Neural crest cell (in vitro differentiated cells): ENCODE data around the gene LSMEM2. TPM values are rescaled to one million over a fixed set of nuclear protein-coding genes. Genes with fewer than 3 reads are reported as not detected.
A peak's percentile ranks its signal among the peaks of the same experiment; 100 is the strongest.
"Not testable (repeated sequence)": the region's sequence is repeated elsewhere in the genome, so short reads cannot be mapped to it uniquely, and the experiment has no call there.

ENCODE experiments used
- DNase-seq: peaks from one replicate; pipeline ENCODE4 v3.0.0; 2021; ENCODE audit warnings: low read depth, mixed read lengths, low spot score
- H3K27ac Mint-ChIP-seq: one replicate; pipeline ENCODE4 v1.8.0; 2021; ENCODE audit warnings: mild to moderate bottlenecking, mixed read lengths; ENCODE audit not compliant: unreplicated experiment
- H3K27me3 Mint-ChIP-seq: 2 replicates; pipeline ENCODE4 v1.8.0; 2021; ENCODE audit warnings: low read depth, mild to moderate bottlenecking, mixed read lengths
- H3K36me3 Mint-ChIP-seq: 2 replicates; pipeline ENCODE4 v1.8.0; 2021; ENCODE audit warnings: low read depth, mild to moderate bottlenecking, mixed read lengths
- H3K4me1 Mint-ChIP-seq: 2 replicates; pipeline ENCODE4 v1.8.0; 2021; ENCODE audit warnings: mixed read lengths
- H3K4me3 Mint-ChIP-seq: one replicate; pipeline ENCODE4 v1.8.0; 2021; ENCODE audit warnings: mild to moderate bottlenecking, mixed read lengths
- H3K9me3 Mint-ChIP-seq: 2 replicates; pipeline ENCODE4 v1.8.0; 2021; ENCODE audit warnings: mixed read lengths
- CTCF ChIP-seq: fragments of 200-600 bp; sonication (generic); conservative IDR thresholded peaks from 2 replicates; pipeline ENCODE4 v1.5.0; 2021; ENCODE audit warnings: antibody characterized with exemption, mild to moderate bottlenecking
- total RNA-seq: library from RNA; stranded (reverse); gene quantifications from 2 replicates; pipeline ENCODE4 v1.2.1, GENCODE V29; 2021

LSMEM2 gene
- total RNA-seq, 1 donor from 2014 or later, result not detected

- Mint-ChIP-seq H3K9me3 (no peaks in the 10 kb centered on the region), H3K27me3 (no peaks in the 10 kb centered on the region), H3K27ac (peak overlapping the region; percentile 81), H3K36me3 (peaks cover 5% of the 10 kb centered on the region), H3K4me3 (peak overlapping the region; percentile 77), H3K4me1 (peaks cover 60% of the 10 kb centered on the region)
- DNase-seq, result no peak
- no peak for TF ChIP-seq CTCF
These were observed 19.4 kb upstream of the LSMEM2 start for GRCh38 chr3:50259432-50260026.

- peak; percentile 94 for DNase-seq
- TF ChIP-seq CTCF, result peak; percentile 99
- peaks cover 64% of the 10 kb centered on the region for H3K4me1 Mint-ChIP-seq
- H3K9me3 Mint-ChIP-seq, result no peaks in the 10 kb centered on the region
- no peaks in the 10 kb centered on the region for H3K27me3 Mint-ChIP-seq
- H3K36me3 Mint-ChIP-seq, result peaks cover 5% of the 10 kb centered on the region
- H3K4me3 Mint-ChIP-seq, result peak overlapping the region; percentile 77
- H3K27ac Mint-ChIP-seq, result peak overlapping the region; percentile 97
These were observed 18.6 kb upstream of the LSMEM2 start for GRCh38 chr3:50260027-50260941.

GRCh38 chr3:50260942-50261441 lies 17.9 kb upstream of the LSMEM2 start:
- peaks cover 3% of the 10 kb centered on the region for H3K27me3 Mint-ChIP-seq
- TF ChIP-seq CTCF, result no peak
- H3K9me3 Mint-ChIP-seq, result no peaks in the 10 kb centered on the region
- no peak for DNase-seq
- H3K4me3 Mint-ChIP-seq, result peak overlapping the region; percentile 49
- H3K36me3 Mint-ChIP-seq, result peaks cover 5% of the 10 kb centered on the region
- peak overlapping the region; percentile 97 for H3K27ac Mint-ChIP-seq
- peaks cover 69% of the 10 kb centered on the region for H3K4me1 Mint-ChIP-seq

- Mint-ChIP-seq H3K36me3 (peaks cover 5% of the 10 kb centered on the region), H3K27ac (peak overlapping the region; percentile 97), H3K9me3 (no peaks in the 10 kb centered on the region), H3K4me1 (peaks cover 69% of the 10 kb centered on the region), H3K27me3 (peaks cover 4% of the 10 kb centered on the region), H3K4me3 (peak overlapping the region; percentile 49)
- no peak for TF ChIP-seq CTCF
- no peak for DNase-seq
These were observed 17.4 kb upstream of the LSMEM2 start for GRCh38 chr3:50261505-50261904.

GRCh38 chr3:50262200-50262599 lies 16.7 kb upstream of the LSMEM2 start:
- H3K27ac Mint-ChIP-seq, H3K27me3 Mint-ChIP-seq, DNase-seq, H3K36me3 Mint-ChIP-seq, H3K9me3 Mint-ChIP-seq: not testable (repeated sequence)
- Mint-ChIP-seq H3K4me1 (peaks cover 62% of the 10 kb centered on the region), H3K4me3 (peak overlapping the region; percentile 62)

- Mint-ChIP-seq H3K4me1 (peaks cover 58% of the 10 kb centered on the region), H3K27ac (no peak overlapping the region), H3K27me3 (peaks cover 5% of the 10 kb centered on the region), H3K4me3 (peak overlapping the region; percentile 62), H3K36me3 (no peaks in the 10 kb centered on the region), H3K9me3 (no peaks in the 10 kb centered on the region)
- TF ChIP-seq CTCF, result no peak
- DNase-seq, result no peak
These were observed 16.1 kb upstream of the LSMEM2 start for GRCh38 chr3:50262778-50263177.
